ENCODE results near the gene CRKL. TPM values are rescaled to one million over a fixed set of nuclear protein-coding genes. Genes with fewer than 3 reads are reported as not detected.

The CRKL gene
- total RNA-seq, 1 donor from 2014 or later = 54.7 TPM

- ATAC-seq (no peak), DNase-seq (no peak)
- intact Hi-C loops (cut with micrococcal nuclease) = no loop called here
These were observed 82.4 kb downstream of the CRKL start for GRCh38 chr22:20999350-21000206.

- ATAC-seq (no peak), DNase-seq (no peak)
- intact Hi-C loops (cut with micrococcal nuclease) = no loop called here
These were observed 83.2 kb downstream of the CRKL start for GRCh38 chr22:21000207-21000986.

DNA sequence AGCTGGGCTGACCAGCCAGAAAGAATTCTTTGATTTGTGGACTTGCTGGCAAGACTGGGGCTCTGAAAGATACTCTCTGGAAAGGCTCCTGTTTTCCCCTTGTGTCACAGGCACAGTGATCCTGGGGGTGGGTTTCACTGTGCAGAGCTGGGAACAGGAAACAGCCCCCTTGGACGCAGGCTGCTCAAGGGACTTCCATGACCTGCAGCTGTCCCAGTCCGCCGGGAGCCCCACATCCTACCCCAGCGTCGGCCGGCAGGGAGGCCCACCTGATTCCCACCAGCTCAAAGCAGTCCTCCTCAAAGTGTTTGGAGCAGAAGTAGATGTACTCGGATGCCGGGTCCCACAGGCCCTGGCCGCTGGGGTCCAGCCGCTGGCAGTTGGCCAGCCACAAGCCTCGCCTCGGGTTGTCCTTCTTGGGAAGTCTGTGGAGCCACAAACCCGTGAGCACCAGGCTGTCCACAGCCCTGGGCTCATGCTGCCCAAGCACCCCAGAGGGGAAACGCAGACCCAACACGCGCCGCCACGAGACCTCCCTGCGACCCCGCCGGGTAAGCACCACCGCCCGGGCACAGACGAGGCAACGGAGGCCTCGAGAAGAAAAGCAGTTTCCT lies 83.9 kb downstream of the CRKL start:
- ATAC-seq (peak; percentile 19), DNase-seq (no peak)
- intact Hi-C loops (cut with micrococcal nuclease) = no loop called here

DNA sequence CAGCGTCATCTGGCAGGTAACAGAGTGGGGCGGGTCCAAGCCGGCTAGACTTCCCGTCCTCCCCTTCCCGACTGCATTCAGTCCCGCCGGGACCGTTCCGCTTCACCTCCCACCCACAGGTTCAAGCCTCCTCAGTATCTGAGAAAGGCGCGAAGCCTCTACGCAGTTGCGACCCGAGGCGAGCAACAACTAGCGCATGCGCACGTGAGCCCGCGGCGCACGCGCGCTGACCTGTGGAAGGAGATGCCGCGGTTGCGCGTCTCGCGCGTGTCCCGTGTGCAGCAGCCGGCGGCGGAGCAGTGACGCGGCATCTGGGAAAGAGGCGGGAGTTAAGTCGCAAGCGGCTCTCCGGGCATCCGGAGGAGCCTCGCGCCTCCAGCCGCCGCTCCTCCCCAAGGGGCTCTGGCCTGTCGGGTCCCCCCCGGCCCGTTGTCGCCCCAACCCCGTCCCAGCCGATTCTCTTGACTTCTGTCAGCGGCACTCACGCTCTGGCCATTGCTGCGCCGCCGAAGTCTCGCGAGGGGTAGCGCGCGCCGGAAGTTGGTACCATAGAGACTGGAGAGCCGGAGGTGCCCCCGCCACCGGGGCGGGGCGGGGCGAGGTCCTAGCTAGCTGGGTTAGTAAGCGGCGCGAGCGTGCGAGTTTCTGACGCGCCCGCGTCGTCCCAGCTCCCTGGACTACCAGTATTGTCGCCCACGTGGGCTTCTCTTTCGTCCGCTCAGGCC lies 84.6 kb downstream of the CRKL start, which contains the start of gene THAP7:
TSS of gene THAP7 (minus strand) at position 518 of the 725 bp plus-strand sequence. CDS start at position 311, 207 bp downstream.
- intact Hi-C loops (cut with micrococcal nuclease) = no loop called here
- ATAC-seq = peak; percentile 96
- peak; percentile 99 for DNase-seq

Other genes starting within 250 kb of the CRKL start
- not detected for gene SERPIND1, start 143.3 kb upstream of the CRKL start, total RNA-seq
- gene PI4KA, start 58.6 kb upstream of the CRKL start, total RNA-seq = 46.2 TPM
- 24.2 TPM for gene SNAP29, start 58.4 kb upstream of the CRKL start, total RNA-seq
- gene AIFM3, start 49.8 kb downstream of the CRKL start, total RNA-seq = 0.52 TPM
- gene LZTR1, start 64.9 kb downstream of the CRKL start, total RNA-seq = 24.4 TPM
- gene THAP7, start 84.7 kb downstream of the CRKL start, total RNA-seq = 18.0 TPM
- gene P2RX6, start 97.8 kb downstream of the CRKL start, total RNA-seq = 1.8 TPM
- 0.30 TPM for gene SLC7A4, start 115.2 kb downstream of the CRKL start, total RNA-seq
- gene LRRC74B, start 128.5 kb downstream of the CRKL start, total RNA-seq = not detected

Measured in left ventricle myocardium superior (tissue), 1 donor.